ENCODE data around the gene MTARC1.
A peak's percentile ranks its signal among the peaks of the same experiment; 100 is the strongest.

Gene MTARC1

GRCh38 chr1:220748089-220748934 lies 38.4 kb upstream of the MTARC1 start, which contains the start of gene MTARC2:
TSS of gene MTARC2 (plus strand) at chr1:220748322. CDS start at chr1:220748532, 210 bp downstream.
- DNase-seq (ENCODE audit: low spot score): peak; percentile 61
- TF ChIP-seq CTCF (IDR thresholded peaks at IDR 0.05; ENCODE audit: borderline replicate concordance, control extremely low read depth, extremely low read depth, insufficient read depth, missing control alignments): no peak
- in situ Hi-C loops (cut with MboI; ENCODE audit: low sequenced_read_pairs, unreplicated experiment): no loop called here

- in situ Hi-C loops (cut with MboI; ENCODE audit: low sequenced_read_pairs, unreplicated experiment): no loop called here
- TF ChIP-seq CTCF (IDR thresholded peaks at IDR 0.05; ENCODE audit: borderline replicate concordance, control extremely low read depth, extremely low read depth, insufficient read depth, missing control alignments): no peak
- no peak for DNase-seq (ENCODE audit: low spot score)
Observed at GRCh38 chr1:220748936-220749335, 37.8 kb upstream of the MTARC1 start.

GRCh38 chr1:220750131-220750515 lies 36.6 kb upstream of the MTARC1 start:
- no peak for DNase-seq (ENCODE audit: low spot score)
- in situ Hi-C loops (cut with MboI; ENCODE audit: low sequenced_read_pairs, unreplicated experiment): no loop called here
- TF ChIP-seq CTCF (IDR thresholded peaks at IDR 0.05; ENCODE audit: borderline replicate concordance, control extremely low read depth, extremely low read depth, insufficient read depth, missing control alignments): no peak

- no peak for TF ChIP-seq CTCF (IDR thresholded peaks at IDR 0.05; ENCODE audit: borderline replicate concordance, control extremely low read depth, extremely low read depth, insufficient read depth, missing control alignments)
- no peak for DNase-seq (ENCODE audit: low spot score)
- in situ Hi-C loops (cut with MboI; ENCODE audit: low sequenced_read_pairs, unreplicated experiment): no loop called here
Observed at GRCh38 chr1:220751111-220751510, 35.6 kb upstream of the MTARC1 start.

- no peak for DNase-seq (ENCODE audit: low spot score)
- no peak for TF ChIP-seq CTCF (IDR thresholded peaks at IDR 0.05; ENCODE audit: borderline replicate concordance, control extremely low read depth, extremely low read depth, insufficient read depth, missing control alignments)
- in situ Hi-C loops (cut with MboI; ENCODE audit: low sequenced_read_pairs, unreplicated experiment): no loop called here
Observed at GRCh38 chr1:220754212-220754917, 32.3 kb upstream of the MTARC1 start.

GRCh38 chr1:220754918-220755295 lies 31.8 kb upstream of the MTARC1 start:
- no peak for DNase-seq (ENCODE audit: low spot score)
- TF ChIP-seq CTCF (IDR thresholded peaks at IDR 0.05; ENCODE audit: borderline replicate concordance, control extremely low read depth, extremely low read depth, insufficient read depth, missing control alignments): no peak
- in situ Hi-C loops (cut with MboI; ENCODE audit: low sequenced_read_pairs, unreplicated experiment): no loop called here

Data from GM13976 (cell line).